Measurements from ENCODE around the gene COLEC12.

COLEC12 gene

DNA sequence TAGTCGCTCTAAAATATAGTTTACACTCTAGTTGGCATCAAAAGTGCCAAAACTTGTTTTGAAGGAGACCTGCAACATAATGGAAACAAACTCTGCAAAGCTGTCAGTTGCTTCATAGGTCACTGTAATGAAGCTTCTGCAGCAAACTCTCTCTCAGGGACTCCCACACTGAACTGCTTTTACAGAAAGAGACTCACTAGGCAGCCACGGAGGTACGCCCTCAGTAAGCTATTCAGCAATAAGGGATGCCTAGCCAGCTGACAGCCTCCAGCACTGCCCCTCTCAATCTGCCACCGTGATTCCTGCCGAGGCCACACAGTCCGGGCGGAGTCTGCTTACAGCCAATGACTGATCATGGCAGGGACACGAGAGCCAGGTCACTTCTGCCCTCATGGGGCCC is 51.1 kb downstream of the COLEC12 start:
- no peak overlapping the region for H3K4me3 ChIP-seq (ENCODE audit: low read length)
- DNase-seq (ENCODE audit: low read depth), result peak; percentile 14
- TF ChIP-seq, protein P1, sequence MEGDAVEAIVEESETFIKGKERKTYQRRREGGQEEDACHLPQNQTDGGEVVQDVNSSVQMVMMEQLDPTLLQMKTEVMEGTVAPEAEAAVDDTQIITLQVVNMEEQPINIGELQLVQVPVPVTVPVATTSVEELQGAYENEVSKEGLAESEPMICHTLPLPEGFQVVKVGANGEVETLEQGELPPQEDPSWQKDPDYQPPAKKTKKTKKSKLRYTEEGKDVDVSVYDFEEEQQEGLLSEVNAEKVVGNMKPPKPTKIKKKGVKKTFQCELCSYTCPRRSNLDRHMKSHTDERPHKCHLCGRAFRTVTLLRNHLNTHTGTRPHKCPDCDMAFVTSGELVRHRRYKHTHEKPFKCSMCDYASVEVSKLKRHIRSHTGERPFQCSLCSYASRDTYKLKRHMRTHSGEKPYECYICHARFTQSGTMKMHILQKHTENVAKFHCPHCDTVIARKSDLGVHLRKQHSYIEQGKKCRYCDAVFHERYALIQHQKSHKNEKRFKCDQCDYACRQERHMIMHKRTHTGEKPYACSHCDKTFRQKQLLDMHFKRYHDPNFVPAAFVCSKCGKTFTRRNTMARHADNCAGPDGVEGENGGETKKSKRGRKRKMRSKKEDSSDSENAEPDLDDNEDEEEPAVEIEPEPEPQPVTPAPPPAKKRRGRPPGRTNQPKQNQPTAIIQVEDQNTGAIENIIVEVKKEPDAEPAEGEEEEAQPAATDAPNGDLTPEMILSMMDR (IDR thresholded peaks at IDR 0.05; ENCODE audit: insufficient read depth, low read depth, low read length, missing control alignments), result no peak

- DNase-seq (ENCODE audit: low read depth), result no peak
- H3K4me3 ChIP-seq (ENCODE audit: low read length), result no peak overlapping the region
- TF ChIP-seq, protein P1 (IDR thresholded peaks at IDR 0.05; ENCODE audit: insufficient read depth, low read depth, low read length, missing control alignments), result no peak
Measured at GRCh38 chr18:448116-448790, 52.2 kb downstream of the COLEC12 start.

- no peak overlapping the region for H3K4me3 ChIP-seq (ENCODE audit: low read length)
- DNase-seq (ENCODE audit: low read depth), result no peak
Measured at GRCh38 chr18:446941-447560, 53.5 kb downstream of the COLEC12 start.

DNA sequence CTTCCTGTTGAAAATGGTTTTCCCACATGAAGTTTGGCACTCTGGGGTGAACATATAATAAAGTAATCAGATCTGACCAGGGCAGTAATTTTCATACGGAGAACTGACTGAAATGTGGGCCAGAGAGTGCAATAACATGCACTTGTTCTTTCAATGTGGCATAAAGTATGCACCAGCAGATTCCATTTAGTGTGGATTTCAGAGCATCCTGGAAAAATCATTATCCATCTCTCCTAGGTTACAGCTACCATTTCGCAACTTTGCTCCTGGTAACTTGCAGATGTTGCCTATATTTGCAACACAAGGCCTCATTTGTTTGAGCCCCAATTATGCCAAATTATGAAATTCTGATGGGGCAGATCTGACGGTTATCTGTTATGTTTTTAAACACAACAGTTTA is 55.4 kb downstream of the COLEC12 start:
- no peak overlapping the region for H3K4me3 ChIP-seq (ENCODE audit: low read length)
- no peak for DNase-seq (ENCODE audit: low read depth)
- TF ChIP-seq, protein P1 (IDR thresholded peaks at IDR 0.05; ENCODE audit: insufficient read depth, low read depth, low read length, missing control alignments), result no peak

More at GRCh38 chr18:446941-447560, 53.5 kb downstream of the COLEC12 start:
- TF ChIP-seq, protein P1 (IDR thresholded peaks at IDR 0.05; ENCODE audit: insufficient read depth, low read depth, low read length, missing control alignments), result no peak

GRCh38 chr18:438571-438970 is 61.9 kb downstream of the COLEC12 start:
- no peak overlapping the region for H3K4me3 ChIP-seq (ENCODE audit: low read length)
- TF ChIP-seq, protein P1 (IDR thresholded peaks at IDR 0.05; ENCODE audit: insufficient read depth, low read depth, low read length, missing control alignments), result no peak
- DNase-seq (ENCODE audit: low read depth), result no peak

GRCh38 chr18:435940-436339 is 64.6 kb downstream of the COLEC12 start:
- TF ChIP-seq, protein P1 (IDR thresholded peaks at IDR 0.05; ENCODE audit: insufficient read depth, low read depth, low read length, missing control alignments), result no peak
- no peak overlapping the region for H3K4me3 ChIP-seq (ENCODE audit: low read length)
- DNase-seq (ENCODE audit: low read depth), result no peak

GRCh38 chr18:434410-434809 is 66.1 kb downstream of the COLEC12 start:
- TF ChIP-seq, protein P1 (IDR thresholded peaks at IDR 0.05; ENCODE audit: insufficient read depth, low read depth, low read length, missing control alignments), result no peak
- DNase-seq (ENCODE audit: low read depth), result no peak
- no peak overlapping the region for H3K4me3 ChIP-seq (ENCODE audit: low read length)
